Fibroblast of lung (primary cell): ENCODE results near the gene YIPF5.

Experiments used
- EZH2 ChIP-seq: IDR thresholded peaks from 2 replicates; pipeline ENCODE4 v1.5.1; 2012; ENCODE audit warnings: low read length, control low read depth, mild to moderate bottlenecking; ENCODE audit errors: missing control alignments
- TF ChIP-seq, protein P1 (sequence below), 2 donors: IDR thresholded peaks in 1 of 2; conservative IDR thresholded peaks in 1 of 2; 1 replicate in 1 of 2; 2 replicates in 1 of 2; pipeline ENCODE4 v1.5.1; 2011 to 2012; ENCODE audit warnings: low read length in 2 of 2, control low read depth in 1 of 2, inconsistent platforms in 1 of 2, low read depth in 1 of 2, mild to moderate bottlenecking in 1 of 2

- TF ChIP-seq, protein P1, sequence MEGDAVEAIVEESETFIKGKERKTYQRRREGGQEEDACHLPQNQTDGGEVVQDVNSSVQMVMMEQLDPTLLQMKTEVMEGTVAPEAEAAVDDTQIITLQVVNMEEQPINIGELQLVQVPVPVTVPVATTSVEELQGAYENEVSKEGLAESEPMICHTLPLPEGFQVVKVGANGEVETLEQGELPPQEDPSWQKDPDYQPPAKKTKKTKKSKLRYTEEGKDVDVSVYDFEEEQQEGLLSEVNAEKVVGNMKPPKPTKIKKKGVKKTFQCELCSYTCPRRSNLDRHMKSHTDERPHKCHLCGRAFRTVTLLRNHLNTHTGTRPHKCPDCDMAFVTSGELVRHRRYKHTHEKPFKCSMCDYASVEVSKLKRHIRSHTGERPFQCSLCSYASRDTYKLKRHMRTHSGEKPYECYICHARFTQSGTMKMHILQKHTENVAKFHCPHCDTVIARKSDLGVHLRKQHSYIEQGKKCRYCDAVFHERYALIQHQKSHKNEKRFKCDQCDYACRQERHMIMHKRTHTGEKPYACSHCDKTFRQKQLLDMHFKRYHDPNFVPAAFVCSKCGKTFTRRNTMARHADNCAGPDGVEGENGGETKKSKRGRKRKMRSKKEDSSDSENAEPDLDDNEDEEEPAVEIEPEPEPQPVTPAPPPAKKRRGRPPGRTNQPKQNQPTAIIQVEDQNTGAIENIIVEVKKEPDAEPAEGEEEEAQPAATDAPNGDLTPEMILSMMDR (conservative IDR thresholded peaks at IDR 0.05 in 1 of 2, IDR thresholded peaks at IDR 0.05 in 1 of 2; ENCODE audit: low read depth in 1 of 2, low read length in 2 of 2): no peak
- no peak for TF ChIP-seq EZH2
Observed at GRCh38 chr5:144207875-144208444, 37.5 kb upstream of the YIPF5 start.
